HG02642 (cell line): ENCODE results near the gene VPS13A.
"Not testable (repeated sequence)": the region's sequence is repeated elsewhere in the genome, so short reads cannot be mapped to it uniquely, and the experiment has no call there.

ENCODE experiments used
- ATAC-seq: cut with Tn5 transposase; IDR thresholded peaks from one replicate; pipeline ENCODE4 v1.9.1; 2021; ENCODE audit warnings: mild to moderate bottlenecking; ENCODE audit not compliant: unreplicated experiment, poor library complexity

Gene VPS13A

GRCh38 chr9:77418226-77418625, 240.9 kb downstream of the VPS13A start:
- ATAC-seq: no peak

GRCh38 chr9:77420641-77421040, 243.3 kb downstream of the VPS13A start:
- no peak for ATAC-seq

GRCh38 chr9:77421506-77422265, 244.4 kb downstream of the VPS13A start:
- ATAC-seq: no peak

GRCh38 chr9:77422969-77423368, 245.6 kb downstream of the VPS13A start:
- ATAC-seq: no peak

- ATAC-seq: no peak
These were observed 246.5 kb downstream of the VPS13A start for GRCh38 chr9:77423841-77424240.

GRCh38 chr9:77424993-77425392, 247.7 kb downstream of the VPS13A start:
- ATAC-seq: no peak

GRCh38 chr9:77426712-77427111, 249.4 kb downstream of the VPS13A start:
- ATAC-seq: no peak

- no peak for ATAC-seq
These were observed 250.1 kb downstream of the VPS13A start for GRCh38 chr9:77427256-77427927.

GRCh38 chr9:77429928-77430327, 252.6 kb downstream of the VPS13A start:
- ATAC-seq: no peak

- ATAC-seq: no peak
These were observed 254.7 kb downstream of the VPS13A start for GRCh38 chr9:77432053-77432452.

GRCh38 chr9:77433675-77434445, 256.5 kb downstream of the VPS13A start:
- ATAC-seq: peak; percentile 87

GRCh38 chr9:77435277-77435676, 257.9 kb downstream of the VPS13A start:
- no peak for ATAC-seq

GRCh38 chr9:77435688-77436087, 258.4 kb downstream of the VPS13A start:
- no peak for ATAC-seq

- no peak for ATAC-seq
These were observed 261.3 kb downstream of the VPS13A start for GRCh38 chr9:77438653-77439052.

- ATAC-seq: no peak
These were observed 262.7 kb downstream of the VPS13A start for GRCh38 chr9:77440057-77440456.

- ATAC-seq: not testable (repeated sequence)
These were observed 263.8 kb downstream of the VPS13A start for GRCh38 chr9:77441124-77441523.

- no peak for ATAC-seq
These were observed 265.1 kb downstream of the VPS13A start for GRCh38 chr9:77442436-77442835.

- ATAC-seq: no peak
These were observed 270.3 kb downstream of the VPS13A start for GRCh38 chr9:77447646-77448045.

GRCh38 chr9:77449240-77450084, 272.1 kb downstream of the VPS13A start:
- ATAC-seq: no peak

- no peak for ATAC-seq
These were observed 272.7 kb downstream of the VPS13A start for GRCh38 chr9:77450085-77450475.
